Skin of body (tissue), 2 donors: ENCODE measurements around the gene HTN3. TPM values are rescaled to one million over a fixed set of nuclear protein-coding genes. Genes with fewer than 3 reads are reported as not detected.
"Not testable (repeated sequence)": the region's sequence is repeated elsewhere in the genome, so short reads cannot be mapped to it uniquely, and the experiment has no call there.

Experiments
- DNase-seq: peaks from one replicate; lab custom pipeline; 2025; lab: John Stamatoyannopoulos, UW
- total RNA-seq: library from RNA; depleted of rRNA; stranded (reverse); fragments of >200 nt; gene quantifications from one replicate; pipeline ENCODE4 v1.2.3, GENCODE V29; 2014

Gene HTN3
- not detected for total RNA-seq

GRCh38 chr4:70028159-70028558, at the start of gene HTN3:
Gene HTN3, plus strand, starts transcription at chr4:70028459. Its CDS starts 2,282 bp downstream, at chr4:70030741.
- not testable (repeated sequence) for DNase-seq

DNA sequence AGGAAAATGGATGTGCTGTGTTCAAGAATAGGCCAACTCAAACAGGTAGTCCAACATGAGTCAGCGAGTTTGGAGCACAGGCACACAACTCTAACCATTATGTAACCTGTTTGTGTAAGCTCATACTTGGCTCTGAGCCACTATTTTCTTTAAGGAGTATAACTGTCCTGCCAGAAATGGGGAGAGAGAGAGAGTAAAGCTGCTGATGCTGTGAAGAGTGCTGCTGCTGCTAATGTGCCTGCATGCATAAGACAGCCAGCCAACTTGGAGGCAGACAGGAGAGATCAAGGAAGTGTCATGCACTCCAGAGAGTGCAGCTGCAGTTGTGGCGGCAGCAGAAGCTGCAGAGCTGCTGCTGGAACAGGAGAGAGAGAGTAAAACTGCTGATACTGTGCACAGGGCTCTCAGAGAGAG, 44.2 kb upstream of the HTN3 start:
- no peak for DNase-seq

DNA sequence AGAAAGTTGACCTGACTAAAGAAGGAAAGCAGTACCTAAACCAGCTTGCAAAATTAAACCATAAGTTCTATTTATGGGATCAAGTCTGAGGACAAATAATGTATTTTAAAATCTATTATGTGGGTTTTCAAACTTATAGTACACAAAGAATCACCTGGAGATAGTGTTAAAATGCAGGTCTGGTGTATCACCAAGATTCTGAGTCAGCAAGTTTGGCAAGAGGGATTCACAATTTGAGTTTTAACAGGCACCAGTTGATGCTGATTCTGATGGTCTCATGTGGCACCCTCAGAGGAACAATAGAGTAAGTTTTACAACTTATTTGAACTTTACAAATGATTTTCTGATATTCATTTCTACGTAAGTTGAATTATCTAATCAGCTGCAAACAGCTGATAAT, 41.6 kb upstream of the HTN3 start:
- DNase-seq: no peak

DNA sequence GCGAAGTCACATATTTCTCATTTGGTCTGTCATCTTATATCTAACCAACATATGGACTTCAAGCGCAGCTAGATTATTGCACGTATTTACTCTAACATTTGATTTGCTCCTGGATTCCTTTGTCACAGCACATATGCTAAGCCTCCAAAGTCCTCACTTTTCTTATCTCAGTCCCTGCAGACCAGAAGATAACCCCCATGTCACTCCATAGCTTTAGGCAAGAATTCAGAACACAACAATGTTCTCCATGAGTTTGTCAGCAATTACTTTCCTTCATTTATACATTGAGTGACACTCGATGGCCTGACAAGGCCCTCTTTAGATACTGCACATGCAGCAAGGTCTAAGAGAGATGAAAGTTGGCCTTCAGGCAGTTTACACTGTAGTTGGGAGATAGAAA, 37.2 kb upstream of the HTN3 start:
- DNase-seq: no peak

DNA sequence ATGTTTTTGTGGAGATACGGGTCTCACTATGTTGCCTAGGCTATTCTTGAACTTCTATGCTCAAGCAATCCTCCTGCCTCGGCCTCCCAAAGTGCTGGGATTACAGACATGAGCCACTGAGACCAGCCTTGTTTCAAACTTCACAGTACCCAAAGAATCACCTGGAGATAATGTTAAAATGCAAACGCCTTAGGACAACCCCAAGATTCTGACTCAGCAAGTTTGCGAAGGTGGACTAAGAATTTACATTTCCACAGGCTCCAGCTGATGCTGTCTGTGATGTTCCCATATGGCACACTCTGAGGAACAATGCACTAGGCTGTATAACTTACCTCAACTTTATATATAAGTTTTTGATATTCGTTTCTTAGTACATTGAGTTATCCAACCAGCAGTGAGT, 33.5 kb upstream of the HTN3 start:
- DNase-seq: no peak

- no peak for DNase-seq
Measured at GRCh38 chr4:69995526-69996016, 32.7 kb upstream of the HTN3 start, which contains the start of gene STATH. Gene STATH, plus strand, starts transcription at chr4:69995966. Its CDS starts 2,472 bp downstream, at chr4:69998438.

DNA sequence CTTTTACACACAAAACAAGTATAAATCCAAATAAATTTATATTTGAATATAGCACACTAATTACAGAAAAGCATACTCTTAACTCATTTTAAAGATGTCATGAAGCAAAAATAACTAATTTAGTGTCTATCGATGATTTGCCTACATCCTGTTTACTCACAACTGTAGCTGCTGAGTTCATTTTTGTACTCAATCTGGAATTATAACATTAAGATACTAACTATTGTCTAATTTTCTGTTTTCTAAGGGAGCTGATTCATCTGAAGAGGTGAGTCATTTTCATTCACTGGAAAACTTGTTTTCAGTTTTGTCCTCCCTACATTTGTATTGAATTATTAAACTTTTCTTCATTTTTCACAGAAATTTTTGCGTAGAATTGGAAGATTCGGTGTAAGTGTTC, 28.8 kb upstream of the HTN3 start:
- no peak for DNase-seq

- DNase-seq: no peak
Measured at GRCh38 chr4:70000711-70001110, 27.5 kb upstream of the HTN3 start.

DNA sequence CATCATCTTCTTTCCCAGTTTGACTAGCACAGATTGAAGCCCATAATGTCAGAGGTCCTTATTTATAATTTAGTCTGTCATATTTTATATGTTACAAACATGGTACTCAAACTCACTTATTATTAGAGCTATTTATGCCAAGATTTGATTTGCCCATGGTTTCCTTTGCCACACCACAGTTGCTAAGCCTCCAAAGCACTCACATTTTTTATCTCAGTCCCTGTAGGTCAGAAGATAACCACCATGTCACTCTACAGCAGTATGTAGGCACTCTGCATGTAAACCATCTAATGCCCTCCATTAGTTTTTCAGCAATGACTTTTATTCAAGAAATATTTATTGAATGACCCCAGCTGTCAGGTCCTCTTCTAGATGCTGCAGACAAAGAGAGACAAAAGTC, 25.8 kb upstream of the HTN3 start:
- DNase-seq: no peak

DNA sequence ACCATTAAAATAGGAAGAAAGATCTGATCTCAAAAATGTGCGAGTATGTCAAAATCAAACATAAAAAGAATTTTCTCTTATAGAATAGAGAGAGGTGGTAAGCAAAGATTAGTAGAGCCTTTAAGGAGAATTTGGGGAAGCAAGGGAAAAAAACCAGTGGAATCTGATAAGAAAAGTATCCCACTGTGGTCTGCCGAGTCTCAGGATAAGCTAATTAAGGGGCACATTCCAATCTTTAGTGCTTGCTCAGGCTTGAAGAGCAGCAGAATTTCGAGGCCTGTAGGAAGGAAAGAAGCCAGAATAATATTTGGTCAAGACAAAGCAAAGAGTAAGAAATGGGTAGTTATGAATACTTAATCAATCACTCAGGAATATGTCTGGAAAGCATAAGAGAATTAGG, 19.5 kb upstream of the HTN3 start:
- no peak for DNase-seq

DNA sequence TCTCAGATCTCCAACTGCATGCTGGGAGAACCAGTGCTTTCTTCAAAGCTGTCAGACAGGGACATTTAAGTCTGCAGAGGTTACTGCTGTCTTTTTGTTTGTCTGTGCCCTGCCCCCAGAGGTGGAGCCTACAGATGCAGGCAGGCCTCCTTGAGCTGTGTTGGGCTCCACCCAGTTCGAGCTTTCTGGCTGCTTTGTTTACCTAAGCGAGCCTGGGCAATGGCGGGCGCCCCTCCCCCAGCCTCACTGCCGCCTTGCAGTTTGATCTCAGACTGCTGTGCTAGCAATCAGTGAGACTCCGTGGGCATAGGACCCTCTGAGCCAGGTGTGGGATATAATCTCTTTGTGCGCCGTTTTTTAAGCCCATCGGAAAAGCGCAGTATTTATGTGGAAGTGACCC, 9.3 kb upstream of the HTN3 start:
- DNase-seq: not testable (repeated sequence)

DNA sequence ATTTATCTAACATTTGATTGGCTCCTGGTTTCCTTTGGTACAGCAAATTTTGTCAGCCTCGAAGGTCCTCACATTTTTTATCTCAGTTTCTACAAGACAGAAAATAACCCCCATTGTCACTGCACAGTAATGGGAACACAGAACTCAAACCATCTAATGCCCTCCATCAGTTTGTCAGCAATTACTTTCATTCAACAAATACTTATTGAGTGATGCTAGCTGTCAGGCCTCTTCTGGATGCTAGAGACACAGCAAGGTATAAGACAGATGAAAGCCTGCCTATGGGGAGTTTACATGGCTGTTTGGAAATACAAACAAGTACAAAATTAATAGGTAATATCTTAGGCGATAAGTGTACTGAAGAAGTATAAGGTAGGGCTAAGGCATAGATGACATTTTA, 5.0 kb upstream of the HTN3 start:
- DNase-seq: no peak

DNA sequence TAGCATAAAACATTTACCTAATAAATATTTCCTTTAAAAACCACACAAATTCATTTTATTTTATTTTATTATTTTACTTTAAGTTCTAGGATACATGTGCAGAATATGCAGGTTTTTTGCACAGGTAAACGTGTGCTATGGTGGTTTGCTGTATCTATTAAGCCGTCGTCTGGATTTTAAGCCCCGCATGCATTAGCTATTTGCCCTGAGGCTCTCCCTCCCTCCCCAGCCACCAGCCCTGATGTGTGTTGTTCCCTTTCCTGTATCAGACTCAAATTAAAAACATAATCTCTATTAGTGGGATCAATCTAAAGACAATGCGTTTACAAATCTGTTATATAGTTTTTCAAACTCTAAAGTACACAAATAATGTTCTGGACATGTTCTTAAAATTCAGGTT, 1.2 kb upstream of the HTN3 start:
- DNase-seq: no peak

DNA sequence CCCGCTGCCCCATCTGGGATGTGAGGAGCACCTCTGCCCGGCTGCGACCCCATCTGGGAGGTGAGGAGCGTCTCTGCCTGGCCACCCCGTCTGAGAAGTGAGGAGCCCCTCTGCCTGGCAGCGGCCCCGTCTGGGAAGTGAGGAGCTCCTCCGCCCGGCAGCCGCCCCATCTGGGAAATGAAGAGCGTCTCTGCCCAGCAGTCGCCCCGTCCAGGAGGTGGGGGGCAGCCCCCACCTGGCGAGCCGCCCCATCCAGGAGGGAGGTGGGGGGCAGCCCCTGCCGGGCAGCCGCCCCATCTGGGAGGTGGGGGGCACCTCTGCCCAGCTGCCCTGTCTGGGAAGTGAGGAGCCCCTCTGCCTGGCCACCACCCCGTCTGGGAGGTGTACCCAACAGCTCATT, 9.3 kb downstream of the HTN3 start:
- DNase-seq: not testable (repeated sequence)

DNA sequence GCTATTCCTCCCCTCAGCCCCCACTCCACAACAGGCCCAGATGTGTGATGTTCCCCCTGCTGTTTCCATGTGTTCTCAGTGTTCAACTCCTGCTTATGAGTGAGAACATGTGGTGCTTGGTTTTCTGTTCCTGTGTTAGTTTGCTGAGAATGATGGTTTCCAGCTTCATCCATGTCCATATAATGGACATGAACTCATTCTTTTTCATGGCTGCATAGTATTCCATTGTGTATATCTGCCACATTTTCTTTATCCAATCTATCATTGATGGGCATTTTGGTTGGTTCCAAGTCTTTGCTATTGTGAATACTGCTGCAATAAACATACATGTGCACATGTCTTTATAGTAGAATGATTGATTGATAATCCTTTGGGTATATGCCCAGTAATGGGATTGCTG, 11.7 kb downstream of the HTN3 start:
- DNase-seq: not testable (repeated sequence)

DNA sequence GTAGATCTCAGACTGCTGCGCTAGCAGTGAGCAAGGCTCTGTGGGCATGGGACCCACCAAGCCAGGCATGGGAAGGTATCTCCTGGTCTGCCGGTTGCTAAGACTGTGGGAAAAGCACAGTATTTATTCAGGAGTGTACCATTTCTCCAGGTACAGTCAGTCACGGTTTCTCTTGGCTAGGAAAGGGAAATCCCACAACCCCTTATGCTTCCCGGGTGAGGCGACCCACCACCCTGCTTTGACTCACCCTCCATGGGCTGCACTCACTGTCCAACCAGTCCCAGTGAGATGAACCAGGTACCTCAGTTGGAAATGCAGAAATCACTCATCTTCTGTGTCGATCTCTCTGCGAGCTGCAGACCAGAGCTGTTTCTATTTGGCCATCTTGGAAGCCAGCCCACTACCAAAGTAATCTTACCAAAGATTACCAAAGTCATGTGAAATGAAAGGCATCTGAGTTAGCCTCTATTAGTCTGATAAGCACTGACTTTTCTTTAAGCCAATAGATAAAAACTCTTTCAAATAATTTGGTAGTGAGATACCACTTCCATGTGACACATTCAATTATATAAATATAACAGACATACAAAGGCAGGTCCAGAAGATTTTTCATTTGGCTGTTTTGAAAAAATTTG, 13.5 kb downstream of the HTN3 start:
- no peak for DNase-seq

DNA sequence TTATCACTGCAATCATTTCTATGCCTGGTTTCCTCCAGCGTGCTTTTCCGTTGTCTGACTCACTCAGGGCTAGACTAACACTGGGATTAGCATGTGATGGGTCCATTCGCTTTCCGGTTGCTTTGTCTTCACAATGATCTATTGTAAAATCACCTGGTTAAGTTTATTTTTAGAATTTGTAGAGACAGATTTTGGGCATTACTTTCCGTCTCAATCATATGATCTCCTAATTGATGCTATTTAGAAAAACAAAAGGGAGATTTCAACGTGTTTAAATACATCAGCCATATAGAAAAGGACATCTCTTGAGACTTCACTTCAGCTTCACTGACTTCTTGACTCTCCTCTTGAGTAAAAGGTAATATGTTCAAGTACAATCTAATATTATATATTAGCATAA, 21.9 kb downstream of the HTN3 start, which contains the start of gene HTN1:
Gene HTN1, plus strand, starts transcription at position 301 of the 400 bp plus-strand sequence. CDS start 2,639 bp downstream, outside the sequence.
- not testable (repeated sequence) for DNase-seq

GRCh38 chr4:70056534-70056933, 28.3 kb downstream of the HTN3 start:
- DNase-seq: not testable (repeated sequence)

DNA sequence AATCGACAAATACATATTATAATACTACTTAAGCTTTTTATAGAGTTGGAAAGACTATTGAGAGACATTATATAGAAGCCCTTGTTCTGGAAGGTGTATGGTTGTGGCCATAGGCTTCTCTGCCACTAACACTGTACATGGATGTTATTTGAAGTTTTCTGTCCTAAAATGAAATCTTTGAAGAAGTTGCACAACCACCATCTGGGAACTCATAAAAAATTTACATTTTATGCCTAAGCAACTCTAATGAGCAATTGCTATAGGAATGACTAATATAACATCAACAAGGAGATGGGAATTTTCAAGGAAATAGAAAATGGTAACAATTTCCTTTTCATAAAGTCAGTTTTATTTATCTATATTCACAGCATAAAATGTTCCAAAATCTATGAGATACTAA, 29.4 kb downstream of the HTN3 start:
- DNase-seq: no peak

DNA sequence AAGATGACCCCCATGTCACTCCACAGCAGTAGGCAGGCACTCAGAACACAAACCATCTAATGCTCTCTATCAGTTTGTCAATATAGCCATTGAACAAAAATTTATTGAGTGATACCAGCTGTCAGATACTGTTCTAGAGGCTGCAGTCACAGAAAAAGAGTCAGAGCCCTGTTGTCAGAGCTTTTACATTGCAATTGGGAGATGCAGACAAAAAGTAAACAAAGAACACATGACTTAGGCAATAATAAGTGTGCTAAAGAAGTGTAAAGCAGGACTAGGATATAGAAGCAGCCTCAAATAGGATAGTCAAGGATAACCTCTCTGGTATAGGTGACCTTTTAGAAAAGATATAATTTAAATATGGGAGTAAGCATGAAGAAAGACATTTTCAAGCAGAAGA, 30.9 kb downstream of the HTN3 start:
- DNase-seq: no peak

DNA sequence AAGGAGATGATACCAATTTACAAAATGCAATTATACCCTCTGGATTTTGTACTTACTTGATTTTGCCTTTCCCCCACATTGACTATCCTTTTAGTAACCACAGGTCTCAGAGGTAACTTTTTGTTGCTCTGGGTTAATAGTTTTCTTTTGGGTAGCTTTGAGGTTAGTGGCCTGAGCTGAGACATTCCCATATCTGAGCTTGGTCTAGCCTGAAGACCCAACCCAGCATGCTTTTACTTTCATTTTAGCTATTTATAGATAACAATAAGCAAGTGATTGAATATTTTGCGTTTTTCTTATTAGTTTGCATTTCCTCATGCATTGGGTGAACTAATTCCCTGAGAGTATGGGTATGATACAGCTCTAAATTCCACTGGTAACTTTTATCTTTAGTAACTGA, 33.7 kb downstream of the HTN3 start:
- DNase-seq: no peak

- DNase-seq: no peak
Measured at GRCh38 chr4:70080205-70080604, 51.9 kb downstream of the HTN3 start.
